Activated naive CD8-positive, alpha-beta T cell treated with anti-CD3 and anti-CD28 coated beads, Interleukin-2, amount 50 U/mL, for 16 hours (primary cell): ENCODE results near the gene GOLGA6C.
"Not testable (repeated sequence)": the region's sequence is repeated elsewhere in the genome, so short reads cannot be mapped to it uniquely, and the experiment has no call there.

Experiments
- DNase-seq: peaks from one replicate; pipeline ENCODE4 v3.0.0-alpha.2; 2020; ENCODE audit warnings: low read depth, low spot score

The GOLGA6C gene

GRCh38 chr15:75252285-75252684 is 5.8 kb upstream of the GOLGA6C start:
- DNase-seq: not testable (repeated sequence)

GRCh38 chr15:75258620-75259343 is 648 bp downstream of the GOLGA6C start:
- not testable (repeated sequence) for DNase-seq

GRCh38 chr15:75259873-75260272 is 1.7 kb downstream of the GOLGA6C start:
- not testable (repeated sequence) for DNase-seq

- not testable (repeated sequence) for DNase-seq
These were observed 15.7 kb downstream of the GOLGA6C start for GRCh38 chr15:75273751-75274359.

GRCh38 chr15:75274509-75275107 is 16.5 kb downstream of the GOLGA6C start:
- DNase-seq: not testable (repeated sequence)

- not testable (repeated sequence) for DNase-seq
These were observed 17.5 kb downstream of the GOLGA6C start for GRCh38 chr15:75275617-75276016.

GRCh38 chr15:75278497-75278896 is 20.4 kb downstream of the GOLGA6C start:
- not testable (repeated sequence) for DNase-seq

- DNase-seq: not testable (repeated sequence)
These were observed 24.4 kb downstream of the GOLGA6C start, which contains the start of gene GOLGA6D for GRCh38 chr15:75282572-75282971. Gene GOLGA6D (plus strand): TSS chr15:75282835. CDS start chr15:75282876, 41 bp downstream.

GRCh38 chr15:75284152-75284551 is 26.0 kb downstream of the GOLGA6C start:
- DNase-seq: not testable (repeated sequence)

GRCh38 chr15:75293660-75294059 is 35.5 kb downstream of the GOLGA6C start:
- DNase-seq: not testable (repeated sequence)

GRCh38 chr15:75298541-75299310 is 40.6 kb downstream of the GOLGA6C start:
- not testable (repeated sequence) for DNase-seq

- peak; percentile 23 for DNase-seq
These were observed 41.2 kb downstream of the GOLGA6C start for GRCh38 chr15:75299311-75299688.

GRCh38 chr15:75300026-75300425 is 41.9 kb downstream of the GOLGA6C start:
- not testable (repeated sequence) for DNase-seq

GRCh38 chr15:75302318-75302717 is 44.2 kb downstream of the GOLGA6C start:
- no peak for DNase-seq

- not testable (repeated sequence) for DNase-seq
These were observed 44.6 kb downstream of the GOLGA6C start for GRCh38 chr15:75302753-75303152.

GRCh38 chr15:75306188-75306587 is 48.1 kb downstream of the GOLGA6C start:
- no peak for DNase-seq

- no peak for DNase-seq
These were observed 49.8 kb downstream of the GOLGA6C start for GRCh38 chr15:75307778-75308390.

- no peak for DNase-seq
These were observed 51.6 kb downstream of the GOLGA6C start for GRCh38 chr15:75309711-75310110.

GRCh38 chr15:75312548-75312947 is 54.4 kb downstream of the GOLGA6C start:
- DNase-seq: not testable (repeated sequence)

GRCh38 chr15:75313116-75313845 is 55.1 kb downstream of the GOLGA6C start:
- DNase-seq: no peak
